ENCODE measurements around the gene CCDC192.

The CCDC192 gene

DNA sequence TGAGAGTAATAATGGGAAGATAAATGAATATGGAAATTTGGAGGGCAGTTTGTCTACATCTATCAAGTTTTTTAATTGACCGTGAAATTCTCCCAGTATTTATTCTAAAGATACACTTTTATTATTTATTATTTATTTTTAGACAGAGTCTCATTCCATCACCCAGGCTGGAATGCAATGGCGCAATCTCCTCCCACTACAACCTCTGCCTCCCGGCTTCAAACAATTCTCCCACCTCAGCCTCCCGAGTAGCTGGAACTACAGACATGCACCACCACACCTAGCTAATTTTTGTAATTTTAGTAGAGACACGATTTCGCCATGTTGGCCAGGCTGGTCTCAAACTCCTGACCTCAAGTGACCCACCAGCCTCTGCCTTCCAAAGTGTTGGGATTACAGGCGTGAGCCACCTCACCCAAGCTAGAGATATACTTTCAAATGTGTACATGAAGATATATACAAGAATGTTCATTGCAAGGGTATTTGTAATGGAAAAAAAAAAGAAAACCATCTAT is 282.7 kb downstream of the CCDC192 start:
- no peak for DNase-seq (ENCODE audit: low read depth)

DNA sequence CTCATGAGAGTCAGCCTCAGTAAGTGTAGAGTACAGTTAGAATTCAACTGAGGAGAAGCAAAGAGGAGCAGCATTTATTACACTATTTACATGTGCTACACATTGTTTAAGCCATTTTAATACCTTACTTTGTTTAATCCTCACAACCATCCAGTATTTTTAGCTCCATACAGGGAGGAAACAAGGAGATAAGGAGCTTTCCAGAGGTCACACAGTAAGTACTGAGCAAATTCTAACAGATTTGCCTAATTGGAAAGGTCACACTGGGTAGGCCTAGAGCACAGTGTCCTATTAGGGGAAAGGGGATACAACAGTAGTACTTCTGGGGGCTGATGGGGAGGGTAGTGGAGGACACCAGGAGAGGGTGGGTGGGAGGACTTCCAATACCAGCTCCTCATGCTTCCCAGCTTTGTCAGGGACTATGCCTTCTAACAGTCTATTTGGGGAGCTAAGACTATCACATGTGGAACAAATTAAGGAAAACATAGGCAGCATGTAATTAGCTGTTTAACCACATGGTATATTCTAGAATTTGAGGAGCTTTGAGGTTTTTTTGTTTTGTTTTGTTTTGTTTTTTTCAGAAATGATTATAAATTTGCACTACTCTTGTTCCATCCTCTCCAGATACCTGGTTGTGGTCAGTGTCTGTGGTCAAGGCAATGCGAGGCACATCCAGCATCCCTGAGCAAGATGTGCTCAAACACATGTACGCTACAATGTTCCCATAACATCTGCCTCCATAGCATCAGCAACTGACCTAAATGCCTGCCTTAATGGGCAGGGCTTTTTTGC is 284.4 kb downstream of the CCDC192 start:
- no peak for DNase-seq (ENCODE audit: low read depth)

DNA sequence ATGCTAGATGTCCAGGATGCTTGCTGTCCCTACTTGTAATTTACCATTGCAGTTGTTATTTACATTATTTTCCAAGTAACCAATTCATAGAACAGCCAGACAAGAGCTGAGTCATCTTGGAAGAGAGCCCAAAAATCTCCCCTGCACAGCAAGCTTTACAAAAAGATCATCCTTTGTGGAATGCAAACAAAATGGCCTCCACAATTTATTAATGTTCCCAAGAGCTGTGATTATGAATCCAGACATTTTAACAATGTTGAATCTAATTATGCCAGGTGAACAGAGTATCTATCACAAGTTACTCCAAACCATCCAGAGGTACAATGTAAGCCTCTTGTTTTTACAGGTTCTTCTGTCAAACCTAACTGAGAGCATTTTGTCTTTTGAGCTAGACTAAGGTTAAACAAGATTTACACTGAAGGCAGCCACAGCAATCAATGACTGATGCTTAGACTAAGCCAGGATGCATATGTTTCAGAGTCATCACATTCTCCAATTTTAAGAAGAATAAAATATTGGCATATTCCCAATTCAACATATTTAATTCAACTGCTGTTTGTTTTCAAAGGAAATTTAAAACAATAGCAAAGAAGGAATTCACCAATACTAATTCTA is 285.1 kb downstream of the CCDC192 start:
- no peak for DNase-seq (ENCODE audit: low read depth)

All from T follicular helper cell (primary cell).